Measurements from ENCODE around the gene ZC3H12C. TPM values are rescaled to one million over a fixed set of nuclear protein-coding genes. Genes with fewer than 3 reads are reported as not detected.
"Not testable (repeated sequence)": the region's sequence is repeated elsewhere in the genome, so short reads cannot be mapped to it uniquely, and the experiment has no call there.

The ZC3H12C gene
- polyA plus RNA-seq, 2 donors, result 0.66 to 0.77 TPM

DNA sequence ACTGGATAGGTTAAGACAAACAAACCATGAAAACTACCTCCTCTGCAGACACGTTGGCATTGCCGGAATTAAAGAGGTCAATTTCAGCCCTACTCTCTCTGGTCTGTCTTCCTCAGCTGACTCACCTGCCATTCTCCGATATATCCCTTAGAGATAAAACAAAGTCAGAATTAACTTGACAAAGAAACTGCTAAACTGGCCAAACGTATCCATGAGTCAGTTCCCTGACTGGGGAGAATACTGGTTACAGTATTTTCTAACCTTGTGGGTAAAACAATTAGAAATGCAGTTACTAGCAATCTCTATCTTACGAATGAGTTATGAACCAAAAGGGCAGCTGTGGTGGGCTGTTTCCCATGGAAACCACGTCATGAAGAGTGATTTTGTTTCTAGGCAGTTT is 107.0 kb downstream of the ZC3H12C start:
- 67 to 68% methylated on average over 6 of the region's 6 CpGs for WGBS, 2 donors
- H3K27ac ChIP-seq (ENCODE audit: low read depth in 2 of 2, low read length in 1 of 2), result no peak overlapping the region
- H3K27me3 ChIP-seq (ENCODE audit: control insufficient read depth in 1 of 2, insufficient read depth in 2 of 2, low read length in 2 of 2), result no peaks in the 10 kb centered on the region
- no peaks in the 10 kb centered on the region for H3K9me3 ChIP-seq (ENCODE audit: control insufficient read depth in 2 of 2, insufficient read depth in 1 of 2, low read depth in 1 of 2, low read length in 1 of 2)
- H3K4me3 ChIP-seq (ENCODE audit: low read depth in 1 of 2, low read length in 2 of 2), result no peak overlapping the region
- no peaks in the 10 kb centered on the region for H3K36me3 ChIP-seq (ENCODE audit: control insufficient read depth in 2 of 2, insufficient read depth in 2 of 2, low read length in 1 of 2)
- no peaks in the 10 kb centered on the region for H3K4me1 ChIP-seq (ENCODE audit: control insufficient read depth in 2 of 2, insufficient read depth in 2 of 2, low read length in 1 of 2)

DNA sequence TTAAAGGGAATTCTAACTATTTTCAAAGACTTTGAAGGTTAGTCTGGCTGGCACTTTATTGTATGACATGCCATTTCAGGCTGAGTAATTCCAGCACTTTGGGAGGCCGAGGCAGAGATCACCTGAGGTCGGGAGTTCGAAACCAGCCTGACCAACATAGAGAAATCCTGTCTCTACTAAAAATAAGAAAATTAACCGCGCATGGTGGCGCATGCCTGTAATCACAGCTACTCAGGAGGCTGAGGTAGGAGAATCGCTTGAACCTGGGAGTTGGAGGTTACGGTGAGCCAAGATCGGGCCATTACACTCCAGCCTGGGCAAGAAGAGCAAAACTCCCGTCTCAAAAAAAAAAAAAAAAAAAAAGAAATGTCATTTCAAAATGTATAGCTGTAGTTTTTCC is 107.6 kb downstream of the ZC3H12C start:
- no peaks in the 10 kb centered on the region for H3K9me3 ChIP-seq (ENCODE audit: control insufficient read depth in 2 of 2, insufficient read depth in 1 of 2, low read depth in 1 of 2, low read length in 1 of 2)

DNA sequence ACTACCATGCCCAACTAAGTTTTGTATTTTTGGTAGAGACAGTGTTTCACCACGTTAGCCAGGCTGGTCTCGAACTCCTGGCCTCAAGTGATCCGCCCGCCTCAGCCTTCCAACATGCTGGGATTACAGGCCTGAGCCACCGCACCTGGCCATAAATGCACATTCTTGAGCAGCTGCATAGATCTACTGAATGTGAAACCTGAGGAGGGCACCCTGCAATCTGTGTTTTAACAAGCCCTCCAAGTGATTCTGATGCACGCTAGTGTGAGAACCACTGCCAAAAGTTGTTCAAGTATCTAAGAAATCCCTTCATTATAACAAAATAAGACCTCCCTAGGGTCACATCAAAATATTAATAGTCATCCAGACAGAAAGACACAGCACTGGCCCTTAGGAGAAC is 113.9 kb downstream of the ZC3H12C start:
- H3K4me1 ChIP-seq (ENCODE audit: control insufficient read depth in 2 of 2, insufficient read depth in 2 of 2, low read length in 1 of 2), result no peaks in the 10 kb centered on the region
- H3K27me3 ChIP-seq (ENCODE audit: control insufficient read depth in 1 of 2, insufficient read depth in 2 of 2, low read length in 2 of 2), result no peaks in the 10 kb centered on the region
- H3K27ac ChIP-seq (ENCODE audit: low read depth in 2 of 2, low read length in 1 of 2), result no peak overlapping the region
- no peaks in the 10 kb centered on the region for H3K36me3 ChIP-seq (ENCODE audit: control insufficient read depth in 2 of 2, insufficient read depth in 2 of 2, low read length in 1 of 2)
- no peak overlapping the region for H3K4me3 ChIP-seq (ENCODE audit: low read depth in 1 of 2, low read length in 2 of 2)
- 92 to 95% methylated on average over 6 of the region's 6 CpGs for WGBS, 2 donors
- no peaks in the 10 kb centered on the region for H3K9me3 ChIP-seq (ENCODE audit: control insufficient read depth in 2 of 2, insufficient read depth in 1 of 2, low read depth in 1 of 2, low read length in 1 of 2)

More for the DNA sequence above, 107.6 kb downstream of the ZC3H12C start:
- Histone ChIP-seq H3K4me3 (ENCODE audit: low read depth in 1 of 2, low read length in 2 of 2) (no peak overlapping the region), H3K4me1 (ENCODE audit: control insufficient read depth in 2 of 2, insufficient read depth in 2 of 2, low read length in 1 of 2) (no peaks in the 10 kb centered on the region), H3K27ac (ENCODE audit: low read depth in 2 of 2, low read length in 1 of 2) (no peak overlapping the region), H3K36me3 (ENCODE audit: control insufficient read depth in 2 of 2, insufficient read depth in 2 of 2, low read length in 1 of 2) (no peaks in the 10 kb centered on the region), H3K27me3 (ENCODE audit: control insufficient read depth in 1 of 2, insufficient read depth in 2 of 2, low read length in 2 of 2) (no peaks in the 10 kb centered on the region)
- WGBS, 2 donors, result 89 to 93% methylated on average over 10 of the region's 10 CpGs

DNA sequence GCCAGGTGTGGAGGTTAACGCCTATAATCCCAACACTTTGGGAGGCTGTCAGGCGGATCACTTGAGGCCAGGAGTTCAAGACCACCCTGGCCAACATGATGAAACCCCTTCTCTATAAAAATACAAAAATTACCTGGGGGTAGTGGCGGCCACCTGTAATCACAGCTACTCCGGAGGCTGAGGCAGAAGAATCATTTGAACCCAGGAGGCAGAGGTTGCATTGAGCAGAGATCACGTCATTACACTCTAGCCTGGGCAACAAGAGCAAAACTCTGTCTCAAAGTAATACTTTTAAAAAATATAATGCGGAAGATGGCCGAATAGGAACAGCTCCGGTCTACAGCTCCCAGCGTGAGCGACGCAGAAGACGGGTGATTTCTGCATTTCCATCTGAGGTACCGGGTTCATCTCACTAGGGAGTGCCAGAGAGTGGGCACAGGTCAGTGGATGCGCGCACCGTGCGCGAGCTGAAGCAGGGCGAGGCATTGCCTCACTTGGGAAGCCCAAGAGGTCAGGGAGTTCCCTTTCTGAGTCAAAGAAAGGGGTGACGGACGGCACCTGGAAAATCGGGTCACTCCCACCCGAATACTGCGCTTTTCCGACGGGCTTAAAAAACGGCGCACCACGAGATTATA is 115.6 kb downstream of the ZC3H12C start:
- H3K27ac ChIP-seq (ENCODE audit: low read depth in 2 of 2, low read length in 1 of 2); H3K4me3 ChIP-seq (ENCODE audit: low read depth in 1 of 2, low read length in 2 of 2); H3K36me3 ChIP-seq (ENCODE audit: control insufficient read depth in 2 of 2, insufficient read depth in 2 of 2, low read length in 1 of 2); H3K27me3 ChIP-seq (ENCODE audit: control insufficient read depth in 1 of 2, insufficient read depth in 2 of 2, low read length in 2 of 2); H3K9me3 ChIP-seq (ENCODE audit: control insufficient read depth in 2 of 2, insufficient read depth in 1 of 2, low read depth in 1 of 2, low read length in 1 of 2); H3K4me1 ChIP-seq (ENCODE audit: control insufficient read depth in 2 of 2, insufficient read depth in 2 of 2, low read length in 1 of 2): not testable (repeated sequence)
- WGBS, 2 donors, result 45 to 55% methylated on average over 20 to 29 of the region's 29 CpGs

DNA sequence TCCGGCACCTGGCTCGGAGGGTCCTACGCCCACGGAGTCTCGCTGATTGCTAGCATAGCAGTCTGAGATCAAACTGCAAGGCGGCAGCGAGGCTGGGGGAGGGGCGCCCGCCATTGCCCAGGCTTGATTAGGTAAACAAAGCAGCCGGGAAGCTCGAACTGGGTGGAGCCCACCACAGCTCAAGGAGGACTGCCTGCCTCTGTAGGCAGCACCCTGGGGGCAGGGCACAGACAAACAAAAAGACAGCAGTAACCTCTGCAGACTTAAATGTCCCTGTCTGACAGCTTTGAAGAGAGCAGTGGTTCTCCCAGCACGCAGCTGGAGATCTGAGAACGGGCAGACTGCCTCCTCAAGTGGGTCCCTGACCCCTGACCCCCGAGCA is 116.1 kb downstream of the ZC3H12C start:
- not testable (repeated sequence) for H3K9me3 ChIP-seq (ENCODE audit: control insufficient read depth in 2 of 2, insufficient read depth in 1 of 2, low read depth in 1 of 2, low read length in 1 of 2); H3K27me3 ChIP-seq (ENCODE audit: control insufficient read depth in 1 of 2, insufficient read depth in 2 of 2, low read length in 2 of 2); H3K36me3 ChIP-seq (ENCODE audit: control insufficient read depth in 2 of 2, insufficient read depth in 2 of 2, low read length in 1 of 2); H3K4me3 ChIP-seq (ENCODE audit: low read depth in 1 of 2, low read length in 2 of 2); H3K27ac ChIP-seq (ENCODE audit: low read depth in 2 of 2, low read length in 1 of 2); H3K4me1 ChIP-seq (ENCODE audit: control insufficient read depth in 2 of 2, insufficient read depth in 2 of 2, low read length in 1 of 2)
- WGBS, 2 donors, result 7 to 12% methylated on average over 2 to 8 of the region's 14 CpGs

DNA sequence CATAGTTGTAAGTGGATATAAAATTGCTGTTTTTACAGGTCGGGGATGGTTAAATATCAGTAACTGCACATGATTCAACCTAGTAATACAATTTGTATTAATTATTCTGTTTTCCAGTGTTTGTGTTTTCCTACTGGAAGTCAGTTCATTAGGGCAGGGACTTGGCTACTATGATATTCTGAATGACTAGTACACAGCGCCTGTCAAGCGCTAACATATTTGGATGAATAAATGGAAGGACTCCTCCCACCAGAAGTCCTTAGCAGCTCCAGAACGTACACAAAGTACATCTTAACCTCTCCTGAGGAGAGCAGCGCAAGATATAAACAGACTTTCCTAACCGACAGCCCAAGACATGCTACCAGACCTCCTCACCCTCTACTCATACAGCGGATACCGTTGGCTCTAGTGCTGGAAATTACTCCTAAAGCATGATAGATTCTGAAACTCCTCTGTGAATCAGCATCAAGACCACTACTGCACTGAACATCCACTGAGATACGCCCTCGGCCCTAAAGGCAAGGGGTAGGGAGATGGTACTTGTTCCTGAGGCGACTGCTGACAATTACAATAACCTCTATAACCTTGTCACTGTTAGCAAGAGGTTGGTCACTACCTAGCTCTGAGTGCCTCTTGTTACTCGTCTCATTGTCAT is 124.2 kb downstream of the ZC3H12C start:
- H3K9me3 ChIP-seq (ENCODE audit: control insufficient read depth in 2 of 2, insufficient read depth in 1 of 2, low read depth in 1 of 2, low read length in 1 of 2), result no peaks in the 10 kb centered on the region
- H3K4me3 ChIP-seq (ENCODE audit: low read depth in 1 of 2, low read length in 2 of 2), result no peak overlapping the region
- no peaks in the 10 kb centered on the region for H3K4me1 ChIP-seq (ENCODE audit: control insufficient read depth in 2 of 2, insufficient read depth in 2 of 2, low read length in 1 of 2)
- H3K36me3 ChIP-seq (ENCODE audit: control insufficient read depth in 2 of 2, insufficient read depth in 2 of 2, low read length in 1 of 2), result no peaks in the 10 kb centered on the region
- H3K27ac ChIP-seq (ENCODE audit: low read depth in 2 of 2, low read length in 1 of 2), result no peak overlapping the region
- WGBS, 2 donors, result 80 to 82% methylated on average over 12 of the region's 12 CpGs
- H3K27me3 ChIP-seq (ENCODE audit: control insufficient read depth in 1 of 2, insufficient read depth in 2 of 2, low read length in 2 of 2), result no peaks in the 10 kb centered on the region

DNA sequence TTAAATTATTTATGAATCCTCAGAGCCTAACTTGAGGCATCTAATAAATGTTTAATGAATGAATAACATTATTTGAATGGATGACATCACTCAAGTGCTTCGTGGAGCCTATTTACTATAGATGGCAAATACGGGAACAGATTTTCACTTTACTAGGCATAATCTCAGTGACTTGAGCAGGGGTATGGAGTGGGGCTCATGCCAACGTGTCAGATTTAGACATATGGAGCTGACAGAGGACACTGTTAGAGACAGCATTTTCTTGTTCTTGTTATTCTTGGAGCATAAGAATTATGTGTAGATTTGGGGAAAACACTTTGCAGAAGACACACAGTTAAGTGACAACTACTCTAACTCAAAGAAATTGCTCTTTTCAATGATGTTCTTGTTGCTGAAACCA is 124.7 kb downstream of the ZC3H12C start:
- Histone ChIP-seq H3K36me3 (ENCODE audit: control insufficient read depth in 2 of 2, insufficient read depth in 2 of 2, low read length in 1 of 2) (no peaks in the 10 kb centered on the region), H3K4me1 (ENCODE audit: control insufficient read depth in 2 of 2, insufficient read depth in 2 of 2, low read length in 1 of 2) (no peaks in the 10 kb centered on the region), H3K4me3 (ENCODE audit: low read depth in 1 of 2, low read length in 2 of 2) (no peak overlapping the region), H3K27ac (ENCODE audit: low read depth in 2 of 2, low read length in 1 of 2) (no peak overlapping the region), H3K9me3 (ENCODE audit: control insufficient read depth in 2 of 2, insufficient read depth in 1 of 2, low read depth in 1 of 2, low read length in 1 of 2) (no peaks in the 10 kb centered on the region), H3K27me3 (ENCODE audit: control insufficient read depth in 1 of 2, insufficient read depth in 2 of 2, low read length in 2 of 2) (no peaks in the 10 kb centered on the region)
- 57 to 68% methylated on average over 3 of the region's 3 CpGs for WGBS, 2 donors

DNA sequence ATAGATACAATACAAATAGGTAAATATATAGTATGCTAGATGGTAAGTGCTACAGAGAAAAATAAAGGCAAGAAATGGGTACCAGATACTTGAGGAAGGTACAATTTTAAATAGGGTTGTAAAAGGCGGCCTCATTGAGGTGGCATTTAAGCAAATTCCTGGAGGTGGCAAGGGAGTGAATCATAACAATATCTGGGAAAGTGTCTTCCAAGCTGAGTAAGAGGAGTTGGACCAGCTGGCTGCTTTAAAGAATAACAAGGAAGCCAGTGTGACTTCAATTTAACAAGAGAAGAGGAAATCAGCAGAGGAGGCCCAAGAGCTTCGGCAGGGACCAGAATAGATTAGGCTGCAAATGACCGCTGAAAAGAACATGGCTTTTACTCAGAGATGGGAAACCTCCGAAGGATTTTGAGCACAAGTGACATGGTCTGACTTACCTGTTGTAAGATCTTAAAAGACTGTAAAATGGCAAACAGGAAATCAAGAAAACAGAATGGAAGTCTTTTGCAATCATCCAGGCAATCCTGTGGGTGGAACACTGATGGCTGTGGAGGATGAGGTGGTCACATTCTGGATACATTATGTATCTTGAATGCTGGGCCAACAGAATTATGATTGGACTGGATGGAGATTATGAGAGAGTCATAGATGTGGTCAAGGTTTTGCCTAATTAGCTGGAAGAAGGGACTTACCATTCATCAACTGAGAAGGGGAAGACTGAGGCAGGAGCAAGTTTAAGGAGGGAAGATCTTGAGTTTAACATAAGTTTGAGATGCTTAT is 126.0 kb downstream of the ZC3H12C start:
- Histone ChIP-seq H3K27ac (ENCODE audit: low read depth in 2 of 2, low read length in 1 of 2) (no peak overlapping the region), H3K9me3 (ENCODE audit: control insufficient read depth in 2 of 2, insufficient read depth in 1 of 2, low read depth in 1 of 2, low read length in 1 of 2) (no peaks in the 10 kb centered on the region), H3K4me3 (ENCODE audit: low read depth in 1 of 2, low read length in 2 of 2) (no peak overlapping the region), H3K4me1 (ENCODE audit: control insufficient read depth in 2 of 2, insufficient read depth in 2 of 2, low read length in 1 of 2) (no peaks in the 10 kb centered on the region), H3K36me3 (ENCODE audit: control insufficient read depth in 2 of 2, insufficient read depth in 2 of 2, low read length in 1 of 2) (no peaks in the 10 kb centered on the region), H3K27me3 (ENCODE audit: control insufficient read depth in 1 of 2, insufficient read depth in 2 of 2, low read length in 2 of 2) (no peaks in the 10 kb centered on the region)
- 94 to 97% methylated on average over 4 of the region's 4 CpGs for WGBS, 2 donors
